Adrenal gland (tissue), 12 donors: ENCODE results near the gene ZW10. TPM values are rescaled to one million over a fixed set of nuclear protein-coding genes. Genes with fewer than 3 reads are reported as not detected.
A peak's percentile ranks its signal among the peaks of the same experiment; 100 is the strongest.

ENCODE experiments used
- DNase-seq, 7 donors: peaks; one replicate each; pipeline ENCODE4 v3.0.0-alpha.2; 2019 to 2020
- H3K27ac ChIP-seq, 5 donors: fragments of 200-600 bp; sonication (generic) in 4 of 5; 1 replicate in 3 of 5; 2 replicates in 2 of 5; pipeline versions ENCODE4 v1.5.1 to v1.8.0; 2016 to 2020; ENCODE audit warnings: mild to moderate bottlenecking in 1 of 5
- H3K27me3 ChIP-seq: fragments of 200-600 bp; 2 replicates; pipeline ENCODE4 v1.8.0; 2021
- H3K36me3 ChIP-seq, 2 donors: fragments of 200-600 bp; replicated peaks in 1 of 2; 1 replicate in 1 of 2; 2 replicates in 1 of 2; pipeline versions ENCODE4 v1.5.1 to v1.8.0; 2018 to 2022
- H3K4me1 ChIP-seq, 2 donors: fragments of 200-600 bp; replicated peaks in 1 of 2; 1 replicate in 1 of 2; 2 replicates in 1 of 2; pipeline versions ENCODE4 v1.5.1 to v1.8.0; 2018 to 2021
- H3K4me3 ChIP-seq, 4 donors: fragments of 200-600 bp; sonication (generic) in 3 of 4; one replicate each; pipeline ENCODE4 v1.5.1; 2016 to 2018
- H3K9me3 ChIP-seq, 3 donors: fragments of 200-600 bp; sonication (generic) in 1 of 3; replicated peaks in 1 of 3; 1 replicate in 2 of 3; 2 replicates in 1 of 3; pipeline versions ENCODE4 v1.5.1 to v1.8.0; 2016 to 2021
- CTCF ChIP-seq, 6 experiments: fragments of 450-650 bp in 4 of 6; fragments of 200-600 bp in 2 of 6; sonication (generic) in 1 of 6; IDR thresholded peaks; 1 replicate in 5 of 6; 2 replicates in 1 of 6; pipeline versions ENCODE4 v1.5.1 to v1.8.0; 2016 to 2021; ENCODE audit warnings: antibody characterized with exemption in 6 of 6, mild to moderate bottlenecking in 2 of 6, moderate library complexity in 1 of 6
- POLR2A ChIP-seq, 2 donors: fragments of 450-650 bp; IDR thresholded peaks; one replicate each; pipeline ENCODE4 v1.6.1; 2017; ENCODE audit warnings: antibody characterized with exemption in 2 of 2, mild to moderate bottlenecking in 2 of 2, moderate library complexity in 1 of 2
- WGBS, 4 donors: extraction: QIAGEN DNeasy Blood & Tissue Kit in 2 of 4; methylation state at CpG; one replicate each; pipeline versions ENCODE4 v1.1.5 to v1.1.7; 2013 to 2017; 5-methylcytosine and 5-hydroxymethylcytosine counted together
- intact Hi-C, 2 donors: fragments of 100-400 bp; cut with DNase I; formaldehyde crosslinking; loops; one replicate each; pipeline versions ENCODE4 v1.14.1 to v1.15.0; 2022 to 2023
- polyA plus RNA-seq, 3 donors: library from polyadenylated mRNA; stranded (reverse); fragments of 200-250 nt in 2 of 3; fragments of 350-450 nt in 1 of 3; fragmentation: Illumina TruSeq in 1 of 3; extraction: RNeasy Lipid Tissue Mini Kit (QIAGEN cat#74804) in 1 of 3; gene quantifications; one replicate each; pipeline ENCODE4 v1.2.3, GENCODE V29; 2013 to 2014
- total RNA-seq, 9 donors: library from RNA; depleted of rRNA in 4 of 9; stranded (reverse); fragments of >200 nt in 4 of 9; fragments of 120-200 nt in 1 of 9; fragmentation: NEBNext Ultra II Directional in 1 of 9; extraction: Animal tissue kit (Norgen Biotek cat#: 25700) in 1 of 9; gene quantifications; one replicate each; pipeline versions ENCODE4 v1.1.0 to v1.2.4, GENCODE V29; 2013 to 2023
- donor health status: healthy with polysubstance abuse.
- donor health status: Bipolar disorder and iron deficiency.
- donor health status: DM: yes; HTN: yes; CAD: no.
- donor health status: DM: no; HTN: no; CAD: no.
- donor health status: DM: no; HTN: no; CAD: no.
- donor health status: DM: yes; HTN: yes; CAD: no.

Gene ZW10
- total and polyA plus RNA-seq, 12 donors: 3.2 to 24.3 (median 11.0) TPM

- Histone ChIP-seq H3K27ac (no peak overlapping the region), H3K9me3 (no peaks in the 10 kb centered on the region), H3K36me3 (peaks cover 0 to 4% of the 10 kb centered on the region in 2 donors), H3K27me3 (no peaks in the 10 kb centered on the region), H3K4me1 (no peaks in the 10 kb centered on the region), H3K4me3 (no peak overlapping the region)
- DNase-seq: no peak
- WGBS, 4 donors: 92 to 100% (median 99%) methylated on average over 1 of the region's 1 CpG
- TF ChIP-seq CTCF (IDR thresholded peaks at IDR 0.05): no peak
- TF ChIP-seq POLR2A (IDR thresholded peaks at IDR 0.05): no peak
- intact Hi-C loops: no loop called here
Measured at GRCh38 chr11:113817162-113817561, 43.7 kb upstream of the ZW10 start.

DNA sequence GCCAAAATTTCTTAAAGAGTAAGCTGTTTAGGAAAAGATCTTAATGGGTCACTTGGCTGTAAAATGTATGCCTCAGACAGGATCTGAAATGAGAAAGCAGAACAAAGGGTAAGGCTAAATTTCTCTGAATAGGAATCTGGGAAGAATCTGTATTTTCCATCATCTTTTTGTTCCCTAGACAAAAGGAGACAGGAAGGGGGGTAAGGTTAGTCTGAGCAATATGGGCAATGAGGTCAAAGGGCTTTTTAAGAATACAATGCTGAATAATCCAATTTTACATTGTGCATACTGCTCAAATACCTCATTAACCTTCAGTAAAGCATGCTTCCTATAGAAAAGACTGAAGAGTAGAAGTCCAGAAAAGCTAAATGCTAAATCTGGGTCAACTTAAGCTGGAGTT lies 40.7 kb upstream of the ZW10 start:
- Histone ChIP-seq H3K27ac (no peak overlapping the region), H3K4me3 (no peak overlapping the region), H3K9me3 (no peaks in the 10 kb centered on the region), H3K4me1 (no peaks in the 10 kb centered on the region), H3K27me3 (no peaks in the 10 kb centered on the region), H3K36me3 (peaks cover 0 to 5% of the 10 kb centered on the region in 2 donors)
- DNase-seq: no peak
- intact Hi-C loops: no loop called here
- no peak for TF ChIP-seq POLR2A (IDR thresholded peaks at IDR 0.05)

GRCh38 chr11:113808931-113809330 lies 35.4 kb upstream of the ZW10 start:
- DNase-seq: no peak
- H3K27me3 ChIP-seq: no peaks in the 10 kb centered on the region
- H3K27ac ChIP-seq: no peak overlapping the region
- TF ChIP-seq CTCF (IDR thresholded peaks at IDR 0.05): no peak
- TF ChIP-seq POLR2A (IDR thresholded peaks at IDR 0.05): no peak
- WGBS, 4 donors: 39 to 46% (median 43%) methylated on average over 2 of the region's 2 CpGs
- no peak overlapping the region for H3K4me3 ChIP-seq
- intact Hi-C loops: no loop called here
- peaks cover 0 to 27% of the 10 kb centered on the region in 2 donors for H3K36me3 ChIP-seq
- no peaks in the 10 kb centered on the region for H3K9me3 ChIP-seq
- no peaks in the 10 kb centered on the region for H3K4me1 ChIP-seq

- DNase-seq: peak in 1 of 7 donors; percentile 19
- TF ChIP-seq POLR2A (IDR thresholded peaks at IDR 0.05): no peak
- peak in 5 of 6 experiments; percentile 8 to 35 (median 25) for TF ChIP-seq CTCF (IDR thresholded peaks at IDR 0.05)
- Histone ChIP-seq H3K4me3 (no peak overlapping the region), H3K27ac (no peak overlapping the region), H3K27me3 (no peaks in the 10 kb centered on the region), H3K36me3 (peaks cover 0 to 44% of the 10 kb centered on the region in 2 donors), H3K4me1 (no peaks in the 10 kb centered on the region), H3K9me3 (no peaks in the 10 kb centered on the region)
- 95 to 100% (median 98%) methylated on average over 2 of the region's 2 CpGs for WGBS, 4 donors
- intact Hi-C loops: no loop called here
Measured at GRCh38 chr11:113806406-113806805, 32.9 kb upstream of the ZW10 start.

- H3K36me3 ChIP-seq: peaks cover 0 to 51% of the 10 kb centered on the region in 2 donors
Measured at GRCh38 chr11:113805640-113806039, 32.1 kb upstream of the ZW10 start.

More at GRCh38 chr11:113805640-113806039, 32.1 kb upstream of the ZW10 start:
- Histone ChIP-seq H3K27me3 (no peaks in the 10 kb centered on the region), H3K4me3 (no peak overlapping the region), H3K27ac (no peak overlapping the region), H3K4me1 (no peaks in the 10 kb centered on the region), H3K9me3 (no peaks in the 10 kb centered on the region)
- intact Hi-C loops: no loop called here
- TF ChIP-seq CTCF (IDR thresholded peaks at IDR 0.05): no peak
- no peak for TF ChIP-seq POLR2A (IDR thresholded peaks at IDR 0.05)
- DNase-seq: no peak
